ENCODE results near the gene LIMS1.
"Not testable (repeated sequence)": the region's sequence is repeated elsewhere in the genome, so short reads cannot be mapped to it uniquely, and the experiment has no call there.

DNA sequence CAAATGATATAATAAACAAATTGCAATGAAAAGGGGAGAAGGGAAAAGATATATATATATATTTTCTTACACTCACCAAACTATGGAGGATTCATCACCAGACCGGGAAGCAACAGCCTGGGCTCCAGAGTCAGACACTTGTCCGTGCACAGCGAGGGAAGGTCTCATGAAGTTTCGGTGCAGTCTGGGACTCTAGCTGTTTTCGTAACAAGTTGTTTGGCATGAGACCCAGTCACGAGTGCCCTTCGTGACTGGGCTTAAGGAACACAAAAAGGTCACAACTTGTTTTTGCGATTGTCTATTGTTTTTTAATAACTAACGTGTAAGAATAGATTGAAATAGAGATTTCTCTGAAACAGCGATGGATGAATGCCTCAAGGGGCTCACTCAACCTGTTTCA is 66.9 kb downstream of the LIMS1 start:
- TF ChIP-seq, protein P1, sequence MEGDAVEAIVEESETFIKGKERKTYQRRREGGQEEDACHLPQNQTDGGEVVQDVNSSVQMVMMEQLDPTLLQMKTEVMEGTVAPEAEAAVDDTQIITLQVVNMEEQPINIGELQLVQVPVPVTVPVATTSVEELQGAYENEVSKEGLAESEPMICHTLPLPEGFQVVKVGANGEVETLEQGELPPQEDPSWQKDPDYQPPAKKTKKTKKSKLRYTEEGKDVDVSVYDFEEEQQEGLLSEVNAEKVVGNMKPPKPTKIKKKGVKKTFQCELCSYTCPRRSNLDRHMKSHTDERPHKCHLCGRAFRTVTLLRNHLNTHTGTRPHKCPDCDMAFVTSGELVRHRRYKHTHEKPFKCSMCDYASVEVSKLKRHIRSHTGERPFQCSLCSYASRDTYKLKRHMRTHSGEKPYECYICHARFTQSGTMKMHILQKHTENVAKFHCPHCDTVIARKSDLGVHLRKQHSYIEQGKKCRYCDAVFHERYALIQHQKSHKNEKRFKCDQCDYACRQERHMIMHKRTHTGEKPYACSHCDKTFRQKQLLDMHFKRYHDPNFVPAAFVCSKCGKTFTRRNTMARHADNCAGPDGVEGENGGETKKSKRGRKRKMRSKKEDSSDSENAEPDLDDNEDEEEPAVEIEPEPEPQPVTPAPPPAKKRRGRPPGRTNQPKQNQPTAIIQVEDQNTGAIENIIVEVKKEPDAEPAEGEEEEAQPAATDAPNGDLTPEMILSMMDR (IDR thresholded peaks at IDR 0.05), result not testable (repeated sequence)
- not testable (repeated sequence) for TF ChIP-seq POLR2A (IDR thresholded peaks at IDR 0.05)

All from prostate gland (tissue), 2 donors.